ENCODE measurements around the gene CEP170B.
"Not testable (repeated sequence)": the region's sequence is repeated elsewhere in the genome, so short reads cannot be mapped to it uniquely, and the experiment has no call there.

Gene CEP170B

GRCh38 chr14:104880584-104881210 lies 15.6 kb downstream of the CEP170B start:
- no peak overlapping the region for H3K4me3 ChIP-seq (ENCODE audit: low read depth, low read length)
- ChIA-PET POLR2A (no interaction called here), CTCF (interaction anchor here (0.9 to 1.2 kb wide), 5 partner anchors 9 to 172 kb away, joined by 3 to 4 read pairs (median 3); no protein-coding TSS in a partner anchor)
- no peak for DNase-seq (ENCODE audit: low read depth, low spot score)
- no peak for TF ChIP-seq CTCF (IDR thresholded peaks at IDR 0.05; ENCODE audit: insufficient read depth, low read length, missing control alignments)

GRCh38 chr14:104881369-104881979 lies 16.4 kb downstream of the CEP170B start:
- TF ChIP-seq CTCF (IDR thresholded peaks at IDR 0.05; ENCODE audit: insufficient read depth, low read length, missing control alignments) = no peak
- DNase-seq (ENCODE audit: low read depth, low spot score) = no peak
- no peak overlapping the region for H3K4me3 ChIP-seq (ENCODE audit: low read depth, low read length)
- POLR2A ChIA-PET = no interaction called here
- CTCF ChIA-PET = interaction anchor here (1.0 to 1.2 kb wide), 2 partner anchors 10 to 15 kb away, joined by 3 read pairs; no protein-coding TSS in a partner anchor

GRCh38 chr14:104882325-104882973 lies 17.4 kb downstream of the CEP170B start:
- DNase-seq (ENCODE audit: low read depth, low spot score) = no peak
- H3K4me3 ChIP-seq (ENCODE audit: low read depth, low read length) = no peak overlapping the region
- ChIA-PET POLR2A (no interaction called here), CTCF (no interaction called here)
- TF ChIP-seq CTCF (IDR thresholded peaks at IDR 0.05; ENCODE audit: insufficient read depth, low read length, missing control alignments) = no peak

GRCh38 chr14:104882991-104883660 lies 18.1 kb downstream of the CEP170B start:
- DNase-seq (ENCODE audit: low read depth, low spot score) = no peak
- TF ChIP-seq CTCF (IDR thresholded peaks at IDR 0.05; ENCODE audit: insufficient read depth, low read length, missing control alignments) = no peak
- CTCF ChIA-PET = interaction anchor here (1.5 kb wide), 1 partner anchor 56 kb away, joined by 3 read pairs; no protein-coding TSS in a partner anchor
- H3K4me3 ChIP-seq (ENCODE audit: low read depth, low read length) = no peak overlapping the region
- POLR2A ChIA-PET = no interaction called here

- TF ChIP-seq CTCF (IDR thresholded peaks at IDR 0.05; ENCODE audit: insufficient read depth, low read length, missing control alignments) = no peak
- POLR2A ChIA-PET = no interaction called here
- H3K4me3 ChIP-seq (ENCODE audit: low read depth, low read length) = no peak overlapping the region
Measured at GRCh38 chr14:104883681-104884361, 18.8 kb downstream of the CEP170B start.

GRCh38 chr14:104884381-104884780 lies 19.3 kb downstream of the CEP170B start:
- DNase-seq (ENCODE audit: low read depth, low spot score); POLR2A ChIA-PET; H3K4me3 ChIP-seq (ENCODE audit: low read depth, low read length): not testable (repeated sequence)
- CTCF ChIA-PET = interaction anchor here (1.5 kb wide), 1 partner anchor 57 kb away, joined by 3 read pairs; no protein-coding TSS in a partner anchor

More at GRCh38 chr14:104883681-104884361, 18.8 kb downstream of the CEP170B start:
- no peak for DNase-seq (ENCODE audit: low read depth, low spot score)
- CTCF ChIA-PET = interaction anchor here (1.5 kb wide), 1 partner anchor 57 kb away, joined by 3 read pairs; no protein-coding TSS in a partner anchor

Data from AG04449 (cell line).